Activated B cell treated with CpG ODN at 0.5 μM for 24 hours (primary cell): ENCODE data around the gene TERF2IP. TPM values are rescaled to one million over a fixed set of nuclear protein-coding genes. Genes with fewer than 3 reads are reported as not detected.

Experiments used
- ATAC-seq: fragments of 200-7000 bp; cut with Tn5 transposase; one replicate; pipeline ENCODE4 v1.10.0; 2021; ENCODE audit warnings: low read depth, mild to moderate bottlenecking, moderate library complexity
- CTCF ChIA-PET: fragments of 350-600 bp; sonication (Branson Sonifier 250); formaldehyde crosslinking; loops from one replicate; lab custom pipeline; 2021; ENCODE audit warnings: antibody characterized with exemption; lab: Charles Lee
- POLR2A ChIA-PET: fragments of 350-600 bp; sonication (Branson Sonifier 250); formaldehyde crosslinking; loops from one replicate; lab custom pipeline; 2021; ENCODE audit warnings: antibody characterized with exemption; lab: Charles Lee
- DNase-seq: peaks from one replicate; pipeline ENCODE4 v3.0.0; 2022
- H3K27ac Mint-ChIP-seq: one replicate; pipeline ENCODE4 v1.8.0; 2020; ENCODE audit warnings: mixed read lengths
- H3K27me3 Mint-ChIP-seq: one replicate; pipeline ENCODE4 v1.8.0; 2021; ENCODE audit warnings: mixed read lengths
- H3K36me3 Mint-ChIP-seq: one replicate; pipeline ENCODE4 v1.8.0; 2021; ENCODE audit warnings: low read depth, mixed read lengths
- H3K4me1 Mint-ChIP-seq: one replicate; pipeline ENCODE4 v1.8.0; 2021; ENCODE audit warnings: mixed read lengths
- H3K4me3 Mint-ChIP-seq: one replicate; pipeline ENCODE4 v1.8.0; 2020; ENCODE audit warnings: mild to moderate bottlenecking, mixed read lengths
- H3K9me3 Mint-ChIP-seq: one replicate; pipeline ENCODE4 v1.8.0; 2020; ENCODE audit warnings: mixed read lengths
- CTCF ChIP-seq: fragments of 200-600 bp; IDR thresholded peaks from one replicate; pipeline ENCODE4 v1.8.0; 2022; ENCODE audit warnings: antibody characterized with exemption, mild to moderate bottlenecking
- intact Hi-C: fragments of 100-400 bp; cut with micrococcal nuclease; formaldehyde crosslinking; loops from one replicate; pipeline ENCODE4 v1.15.1; 2024
- total RNA-seq: library from RNA; stranded (reverse); gene quantifications from 2 replicates; pipeline ENCODE4 v1.2.3, GENCODE V29; 2022

TERF2IP gene
- 52.6 and 52.7 TPM in 2 replicates for total RNA-seq

- intact Hi-C loops = loop anchor here (1.0 to 5.0 kb wide), 13 partner anchors 24 to 1565 kb away; partner anchors contain the start of genes ADAT1, CFDP1, GABARAPL2 and MON1B
- POLR2A ChIA-PET = interaction anchor here (0.6 to 4.7 kb wide), 20 partner anchors 12 to 1544 kb away, joined by 3 to 95 read pairs (median 4); partner anchors contain the start of genes ADAT1, CFDP1, CHST6 and GABARAPL2
- CTCF ChIA-PET = interaction anchor here (0.9 to 2.9 kb wide), 7 partner anchors 25 to 537 kb away, joined by 3 to 11 read pairs (median 4); partner anchors contain the start of genes ADAT1 and TMEM170A
- Mint-ChIP-seq H3K36me3 (peaks cover 55% of the 10 kb centered on the region), H3K27ac (peak within 1 kb of the TSS; percentile 98), H3K4me1 (peaks cover 65% of the 10 kb centered on the region), H3K9me3 (no peaks in the 10 kb centered on the region), H3K4me3 (peak within 1 kb of the TSS; percentile 100), H3K27me3 (no peaks in the 10 kb centered on the region)
- no peak for TF ChIP-seq CTCF
- peak; percentile 92 for DNase-seq
- peak; percentile 86 for ATAC-seq
These were observed at the start of gene TERF2IP, which contains the start of gene KARS1 for GRCh38 chr16:75647492-75648264. TERF2IP (plus strand) TSS chr16:75647773; CDS start chr16:75647883, 110 bp downstream. KARS1 (minus strand) TSS chr16:75647665; CDS start chr16:75647639, 26 bp downstream.

GRCh38 chr16:75599452-75600277, 47.9 kb upstream of the TERF2IP start:
- TF ChIP-seq CTCF = no peak
- DNase-seq (no peak), ATAC-seq (no peak)
- Mint-ChIP-seq H3K9me3 (peaks cover 12% of the 10 kb centered on the region), H3K27me3 (no peaks in the 10 kb centered on the region), H3K4me3 (no peak overlapping the region), H3K4me1 (no peaks in the 10 kb centered on the region), H3K27ac (no peak overlapping the region), H3K36me3 (peaks cover 65% of the 10 kb centered on the region)
- ChIA-PET CTCF (no interaction called here), POLR2A (interaction anchor here (1.5 kb wide), 1 partner anchor 20 kb away, joined by 3 read pairs; no protein-coding TSS in a partner anchor)
- intact Hi-C loops = no loop called here

GRCh38 chr16:75603241-75603640, 44.3 kb upstream of the TERF2IP start:
- Mint-ChIP-seq H3K27me3 (no peaks in the 10 kb centered on the region), H3K4me1 (no peaks in the 10 kb centered on the region), H3K36me3 (peaks cover 74% of the 10 kb centered on the region), H3K27ac (no peak overlapping the region), H3K9me3 (peaks cover 7% of the 10 kb centered on the region), H3K4me3 (no peak overlapping the region)
- ChIA-PET POLR2A (no interaction called here), CTCF (no interaction called here)
- intact Hi-C loops = no loop called here
- no peak for TF ChIP-seq CTCF
- DNase-seq = no peak
- no peak for ATAC-seq

- H3K27me3 Mint-ChIP-seq = no peaks in the 10 kb centered on the region
- ChIA-PET POLR2A (interaction anchor here (0.6 kb wide), 1 partner anchor 121 kb away, joined by 4 read pairs; no protein-coding TSS in a partner anchor), CTCF (no interaction called here)
- intact Hi-C loops = no loop called here
- no peak overlapping the region for H3K4me3 Mint-ChIP-seq
- H3K36me3 Mint-ChIP-seq = peaks cover 67% of the 10 kb centered on the region
- no peaks in the 10 kb centered on the region for H3K4me1 Mint-ChIP-seq
- DNase-seq (no peak), ATAC-seq (no peak)
- H3K27ac Mint-ChIP-seq = no peak overlapping the region
- peaks cover 7% of the 10 kb centered on the region for H3K9me3 Mint-ChIP-seq
- TF ChIP-seq CTCF = no peak
These were observed 41.1 kb upstream of the TERF2IP start for GRCh38 chr16:75606507-75606906.
